NCI-H2196 (cell line): ENCODE measurements around the gene GALNT9.
A peak's percentile ranks its signal among the peaks of the same experiment; 100 is the strongest.
"Not testable (repeated sequence)": the region's sequence is repeated elsewhere in the genome, so short reads cannot be mapped to it uniquely, and the experiment has no call there.

Experiments
- DNase-seq: peaks from one replicate; lab custom pipeline; 2025; ENCODE audit not compliant: unreplicated experiment; lab: John Stamatoyannopoulos, UW

GALNT9 gene

DNA sequence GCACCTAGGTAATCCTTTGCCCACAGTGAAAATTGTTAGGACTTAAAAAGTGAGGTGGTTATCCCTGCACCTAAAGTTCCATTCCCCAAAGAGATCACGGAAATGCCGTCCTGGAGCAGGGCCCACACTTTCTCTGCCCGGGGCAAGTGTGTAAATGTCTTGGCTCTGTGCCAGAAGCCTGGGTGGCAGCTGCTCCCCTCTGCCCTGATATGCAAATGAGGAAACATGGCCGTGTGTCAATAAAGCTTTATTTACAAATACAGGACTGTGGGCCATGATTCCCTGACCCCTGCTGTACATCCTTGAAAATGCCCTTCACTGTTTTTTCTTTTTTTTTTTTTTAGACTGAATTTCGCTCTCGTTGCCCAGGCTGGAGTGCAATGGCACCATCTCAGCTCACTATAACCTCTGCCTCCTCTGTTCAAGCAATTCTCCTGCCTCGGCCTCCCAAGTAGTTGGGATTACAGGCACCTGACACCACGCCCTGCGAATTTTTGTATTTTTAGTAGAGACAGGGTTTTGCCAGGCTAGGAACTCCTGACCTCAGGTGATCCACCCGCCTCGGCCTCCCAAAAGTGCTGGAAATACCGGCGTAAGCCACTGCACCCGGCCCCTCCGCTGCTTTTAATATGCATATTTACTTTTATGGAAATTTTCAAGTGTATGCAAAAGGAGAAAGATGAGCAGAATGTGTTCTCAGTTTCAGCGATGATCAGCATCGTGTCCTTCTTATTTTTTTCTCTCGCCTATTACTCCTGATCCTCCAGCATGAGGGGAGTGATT is 75.5 kb downstream of the GALNT9 start:
- DNase-seq, result peak; percentile 8

DNA sequence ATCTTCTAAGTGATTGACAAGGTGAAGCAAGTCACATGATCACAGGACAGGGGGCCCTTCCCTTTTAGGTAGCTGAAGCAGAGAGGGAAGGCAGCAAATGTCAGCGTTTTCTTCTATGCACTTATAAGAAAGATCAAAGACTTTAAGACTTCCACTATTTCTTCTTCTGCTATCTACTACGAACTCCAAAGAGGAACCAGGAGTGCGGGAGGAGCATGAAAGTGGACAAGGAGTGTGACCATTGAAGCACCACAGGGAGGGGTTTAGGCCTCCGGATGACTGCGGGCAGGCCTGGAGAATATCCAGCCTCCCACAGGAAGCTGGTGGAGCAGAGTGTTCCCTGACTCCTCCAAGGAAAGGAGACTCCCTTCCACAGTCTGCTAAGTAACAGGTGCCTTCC is 76.4 kb downstream of the GALNT9 start:
- DNase-seq, result not testable (repeated sequence)

DNA sequence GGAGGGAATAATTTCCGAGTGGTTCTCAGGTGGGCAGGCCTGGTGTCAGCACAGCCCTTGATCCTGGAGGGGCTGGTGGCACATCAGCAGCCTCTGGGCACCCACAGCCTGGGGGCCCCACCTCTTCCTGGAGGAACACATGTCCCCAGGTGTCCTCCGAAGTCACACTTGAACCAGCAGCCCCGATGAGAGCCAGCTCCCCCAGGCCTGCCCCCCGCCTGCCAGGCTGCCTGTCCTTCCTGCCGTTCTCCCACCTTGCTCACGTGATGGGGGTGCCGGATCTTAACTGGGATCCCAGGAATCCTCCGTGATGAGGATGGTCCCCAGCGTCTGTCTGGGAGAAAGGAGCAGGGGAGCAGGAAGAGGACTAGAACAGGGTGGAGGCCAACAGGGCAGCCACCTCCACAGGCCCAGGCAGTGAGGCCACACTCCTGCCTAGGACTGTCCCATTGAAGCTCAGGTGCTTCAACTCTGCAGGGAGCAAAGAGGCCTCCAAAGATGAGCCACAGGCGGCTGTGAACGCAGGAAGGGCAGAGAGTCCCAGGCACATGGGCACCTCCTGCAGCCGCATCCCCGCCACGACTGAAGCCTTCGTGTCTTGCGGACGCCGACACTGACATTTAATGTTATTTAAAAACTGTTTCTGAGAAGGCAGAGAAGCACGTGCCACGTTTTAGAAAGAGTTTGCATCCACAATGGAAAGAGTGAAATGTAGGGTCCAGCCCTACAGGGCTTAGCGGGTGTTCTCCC is 77.5 kb downstream of the GALNT9 start:
- DNase-seq, result no peak

DNA sequence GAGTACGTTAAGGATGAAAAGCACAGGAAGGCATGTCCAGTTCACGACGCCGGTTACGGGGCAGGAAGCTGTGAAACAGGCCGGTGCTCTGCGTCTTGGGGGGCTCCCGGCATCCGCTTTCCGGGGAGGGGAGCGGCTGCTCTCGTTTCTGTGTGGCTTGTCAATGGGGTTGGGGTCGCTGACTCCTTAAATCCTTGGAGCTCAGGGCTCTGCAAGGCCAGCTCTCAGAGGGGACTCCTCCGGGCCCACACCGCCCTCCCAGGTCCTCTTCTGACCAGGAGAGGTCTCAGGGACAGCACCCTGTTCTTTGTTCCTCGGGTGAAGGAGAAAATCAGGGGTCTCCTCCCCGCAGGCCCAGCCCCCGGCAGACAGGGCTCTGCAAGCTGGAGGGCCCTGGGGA is 78.1 kb downstream of the GALNT9 start:
- no peak for DNase-seq

- DNase-seq, result no peak
Observed at GRCh38 chr12:132250707-132251106, 78.7 kb downstream of the GALNT9 start.

- no peak for DNase-seq
Observed at GRCh38 chr12:132249689-132250478, 79.5 kb downstream of the GALNT9 start.

GRCh38 chr12:132248453-132249167 is 80.8 kb downstream of the GALNT9 start:
- no peak for DNase-seq

GRCh38 chr12:132247718-132248452 is 81.5 kb downstream of the GALNT9 start:
- no peak for DNase-seq

- DNase-seq, result no peak
Observed at GRCh38 chr12:132246997-132247717, 82.2 kb downstream of the GALNT9 start.

GRCh38 chr12:132245521-132246101 is 83.8 kb downstream of the GALNT9 start:
- no peak for DNase-seq

DNA sequence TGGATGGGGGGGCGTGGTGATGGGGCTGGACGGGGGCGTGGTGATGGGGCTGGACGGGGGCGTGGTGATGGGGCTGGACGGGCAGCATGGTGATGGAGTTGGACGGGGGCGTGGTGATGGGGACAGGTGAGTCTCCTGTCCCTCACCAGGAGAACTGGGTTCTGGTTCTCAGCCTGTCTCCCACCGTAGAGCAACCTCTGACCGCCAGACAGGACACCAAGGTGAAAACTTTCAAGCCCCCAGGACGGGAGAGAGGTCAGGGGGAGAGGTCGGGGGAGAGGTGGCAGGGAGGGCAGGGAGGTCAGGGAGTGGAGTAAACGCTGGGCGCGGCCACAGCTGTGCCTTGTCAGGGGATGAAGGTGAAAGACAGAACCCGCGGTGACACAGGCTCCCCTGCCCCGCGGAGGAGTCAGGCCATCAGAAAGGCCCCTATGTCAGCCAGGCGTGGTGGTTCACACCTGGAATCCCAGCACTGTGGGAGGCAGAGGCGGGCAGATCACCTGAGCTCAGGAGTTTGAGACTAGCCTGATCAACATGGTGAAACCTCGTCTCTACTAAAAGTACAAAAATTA is 84.6 kb downstream of the GALNT9 start:
- no peak for DNase-seq

DNA sequence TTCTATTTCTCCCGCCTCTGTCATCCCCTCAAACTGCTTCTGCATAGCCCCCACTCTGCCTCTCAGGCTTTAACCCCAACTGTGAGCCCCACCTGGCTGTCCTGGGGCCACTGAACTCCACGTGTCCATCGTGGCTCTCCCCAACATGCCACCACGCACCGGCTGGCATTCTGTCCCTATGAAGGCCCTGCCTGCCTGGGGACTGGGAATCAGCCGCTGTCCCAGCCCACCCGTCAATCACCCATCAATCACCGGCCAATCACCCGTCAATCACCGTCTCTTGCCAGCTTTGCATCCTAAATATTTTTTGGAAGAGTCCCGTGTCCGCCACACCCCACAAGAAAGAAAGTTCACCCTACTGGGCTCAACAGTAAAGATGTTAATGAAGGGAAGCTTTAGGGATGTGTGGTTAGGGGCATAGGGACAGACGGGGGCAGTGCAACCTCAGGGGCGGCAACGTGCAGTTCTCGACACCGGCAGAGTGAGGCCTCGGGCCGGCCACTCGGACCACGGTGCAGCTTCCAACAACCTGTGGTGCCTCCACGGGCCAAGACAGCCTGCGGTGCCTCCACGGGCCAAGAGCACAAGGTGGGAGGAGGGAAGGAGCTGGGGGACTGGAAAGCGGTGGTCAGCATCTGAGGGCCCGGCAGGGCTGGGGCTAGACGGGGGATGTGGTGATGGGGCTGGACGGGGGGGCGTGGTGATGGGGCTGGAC is 85.6 kb downstream of the GALNT9 start:
- DNase-seq, result no peak

GRCh38 chr12:132243171-132243570 is 86.2 kb downstream of the GALNT9 start:
- not testable (repeated sequence) for DNase-seq

GRCh38 chr12:132240669-132241007 is 88.8 kb downstream of the GALNT9 start:
- DNase-seq, result not testable (repeated sequence)

DNA sequence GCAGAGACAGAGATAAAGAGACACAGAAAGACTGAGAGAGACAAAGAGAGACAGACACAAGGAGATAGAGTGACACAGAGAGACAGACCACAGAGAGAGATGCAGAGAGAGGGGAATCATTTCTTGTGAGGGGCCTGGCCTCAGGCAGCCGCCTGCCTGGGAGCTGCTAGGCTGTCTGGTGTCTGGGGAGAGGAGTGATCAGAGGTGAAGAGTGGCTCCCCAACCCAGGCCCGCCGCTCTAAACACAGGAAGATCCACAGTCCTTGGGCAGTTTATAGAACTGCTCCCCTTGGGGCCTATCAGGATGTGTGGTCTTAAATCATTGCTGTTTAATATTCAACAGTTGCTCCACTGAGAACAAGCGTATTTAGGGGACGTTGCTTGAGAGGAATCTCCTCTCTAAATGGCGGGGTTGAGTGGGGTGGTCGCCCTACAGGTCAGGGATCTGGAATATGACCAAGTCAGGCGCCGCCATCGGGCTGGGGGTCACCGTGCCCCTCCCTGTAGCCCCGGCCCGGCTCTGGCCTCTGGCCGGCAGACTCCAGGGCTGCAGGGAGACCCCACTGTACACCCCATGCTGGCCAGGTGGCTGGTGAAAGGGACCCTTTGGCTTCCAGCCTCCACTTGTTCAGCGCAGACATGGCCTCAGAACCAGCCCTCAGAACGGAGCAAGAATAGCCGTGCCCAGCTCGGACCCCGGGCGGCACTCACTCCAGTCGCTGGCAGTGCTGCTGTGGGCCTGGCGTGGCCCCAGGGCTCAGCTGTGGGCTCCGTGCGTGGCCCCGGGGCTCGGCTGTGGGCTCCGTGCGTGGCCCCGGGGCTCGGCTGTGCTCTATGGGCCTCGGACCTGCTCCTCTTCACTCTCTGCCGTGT is 89.4 kb downstream of the GALNT9 start:
- DNase-seq, result no peak

DNA sequence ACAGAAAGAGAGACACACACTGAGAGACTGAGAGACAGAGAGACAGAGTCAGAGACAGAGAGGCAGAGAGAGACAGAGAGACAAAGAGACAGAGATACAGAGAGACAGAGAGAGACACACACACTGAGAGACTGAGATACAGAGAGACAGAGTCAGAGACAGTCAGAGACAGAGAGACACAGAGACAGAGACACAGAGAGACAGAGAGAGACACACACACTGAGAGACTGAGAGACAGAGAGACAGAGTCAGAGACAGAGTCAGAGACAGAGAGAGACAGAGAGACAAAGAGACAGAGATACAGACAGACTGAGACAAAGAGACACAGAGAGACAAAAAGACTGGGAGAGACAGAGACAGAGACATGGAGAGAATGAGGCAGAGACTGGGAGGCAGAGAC is 90.0 kb downstream of the GALNT9 start:
- no peak for DNase-seq

- no peak for DNase-seq
Observed at GRCh38 chr12:132238884-132239283, 90.5 kb downstream of the GALNT9 start.

DNA sequence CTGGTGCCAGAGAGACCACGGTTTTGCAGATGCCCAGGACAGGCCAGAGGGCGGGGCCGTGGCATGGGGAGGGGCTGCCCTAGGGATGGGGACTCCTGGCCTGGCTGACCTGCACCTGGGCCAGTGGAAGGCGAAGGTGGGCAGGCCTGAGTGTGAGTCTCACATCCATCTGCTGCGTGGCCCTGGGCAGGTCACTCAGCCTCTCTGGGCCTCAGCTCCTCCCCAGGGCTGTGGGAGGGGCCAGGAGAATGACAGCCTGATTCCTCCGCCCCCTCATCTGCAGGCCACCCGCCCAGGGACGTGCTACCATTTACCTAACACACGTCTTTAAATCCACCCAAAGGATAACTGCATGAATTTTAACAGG is 90.9 kb downstream of the GALNT9 start:
- no peak for DNase-seq
